Activated T-cell treated with anti-CD3 and anti-CD28 coated beads, Interleukin-2, amount 50 U/mL, for 4 hours (primary cell): ENCODE data around the gene AHNAK2. TPM values are rescaled to one million over a fixed set of nuclear protein-coding genes. Genes with fewer than 3 reads are reported as not detected.

ENCODE experiments used
- ATAC-seq, 2 donors: fragments of 200-7000 bp; cut with Tn5 transposase; one replicate each; pipeline ENCODE4 v1.10.0; 2021
- DNase-seq: peaks from one replicate; pipeline ENCODE4 v3.0.0-alpha.2; 2020
- H3K27me3 Mint-ChIP-seq: one replicate; pipeline ENCODE4 v1.8.0; 2021; ENCODE audit warnings: low read depth, mixed read lengths
- H3K36me3 Mint-ChIP-seq: one replicate; pipeline ENCODE4 v1.8.0; 2022; ENCODE audit warnings: mixed read lengths; ENCODE audit not compliant: insufficient read depth
- H3K4me1 Mint-ChIP-seq: one replicate; pipeline ENCODE4 v1.8.0; 2021; ENCODE audit warnings: low read depth, mixed read lengths
- H3K4me3 Mint-ChIP-seq: one replicate; pipeline ENCODE4 v1.8.0; 2021; ENCODE audit warnings: mild to moderate bottlenecking, moderate library complexity, mixed read lengths
- H3K9me3 Mint-ChIP-seq: one replicate; pipeline ENCODE4 v1.8.0; 2021; ENCODE audit warnings: mixed read lengths
- total RNA-seq, 3 donors: library from RNA; stranded (reverse); gene quantifications; one replicate each; pipeline ENCODE4 v1.2.1, GENCODE V29; 2021

The AHNAK2 gene
- total RNA-seq, 3 donors from 2014 or later, result under 0.01 to 0.08 (median 0.05) TPM

DNA sequence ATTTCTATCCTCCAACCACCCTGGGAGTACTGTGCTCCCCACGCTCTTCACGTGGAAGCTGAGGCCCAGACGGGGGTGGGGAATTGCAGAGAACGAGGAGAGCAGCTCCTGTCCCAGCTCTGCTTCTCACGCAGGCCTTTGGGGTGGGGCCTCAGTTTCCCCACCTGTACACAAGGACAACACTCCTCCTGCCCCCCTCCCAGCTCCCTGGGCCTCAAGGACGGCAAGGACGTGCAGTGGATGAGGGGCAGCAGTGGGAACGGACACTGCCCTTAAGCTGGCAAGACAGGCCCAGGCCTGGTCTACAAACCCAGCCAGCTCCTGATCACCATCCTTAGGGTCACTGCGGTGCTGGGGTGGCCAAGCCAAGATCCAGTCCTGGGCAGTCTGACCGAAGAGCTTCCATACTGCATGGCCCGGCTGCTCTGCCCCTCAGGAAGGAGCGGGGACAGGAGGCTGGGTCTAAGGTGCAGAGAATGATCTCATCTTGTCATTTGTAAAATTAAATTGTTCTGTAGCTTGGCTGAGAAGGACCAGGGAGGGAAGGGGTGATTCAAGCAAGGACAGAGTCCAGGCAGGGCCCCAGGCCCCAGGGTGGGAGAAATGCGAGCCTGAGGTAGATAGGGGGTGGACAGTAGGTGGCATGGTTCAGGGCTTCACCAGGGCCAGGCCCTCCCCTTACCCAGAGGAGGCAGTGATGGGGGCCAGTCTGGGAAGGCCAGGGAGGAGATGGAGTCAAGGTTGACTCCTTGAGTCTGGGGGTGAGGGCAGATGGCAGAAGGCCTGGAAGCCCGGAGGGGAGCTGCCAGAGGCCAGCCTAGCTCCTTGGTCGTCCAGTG, 6.1 kb upstream of the AHNAK2 start:
- Mint-ChIP-seq H3K4me3 (peak overlapping the region; percentile 73), H3K9me3 (no peaks in the 10 kb centered on the region), H3K4me1 (peaks cover 5% of the 10 kb centered on the region), H3K27me3 (peaks cover 8% of the 10 kb centered on the region), H3K36me3 (no peaks in the 10 kb centered on the region)
- DNase-seq (no peak), ATAC-seq (no peak)

DNA sequence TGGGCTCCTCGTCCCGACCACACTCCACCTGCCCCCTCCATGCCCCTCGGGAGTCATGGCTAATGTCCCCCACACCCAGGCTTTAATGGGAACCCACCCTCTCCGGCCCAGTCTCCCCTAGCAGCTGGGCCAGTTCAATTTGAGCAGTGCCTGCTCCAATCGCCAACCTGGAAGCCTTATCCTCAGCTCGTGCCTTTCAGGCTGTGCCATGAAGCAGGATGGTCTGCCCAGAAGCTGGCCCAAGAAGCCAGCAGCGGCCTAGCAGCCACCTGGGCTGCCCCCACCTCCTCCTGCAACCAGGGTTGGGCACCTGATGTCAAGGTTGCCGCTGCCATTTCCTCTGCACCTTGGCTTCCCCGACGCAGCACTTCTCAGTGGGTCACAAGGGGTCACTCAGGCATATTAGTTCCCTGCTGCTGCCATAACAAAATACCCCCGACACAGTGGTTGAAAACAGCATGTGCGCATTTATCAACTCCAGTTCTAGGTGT, 5.1 kb upstream of the AHNAK2 start:
- ATAC-seq, result no peak
- Mint-ChIP-seq H3K9me3 (no peaks in the 10 kb centered on the region), H3K4me3 (no peak overlapping the region), H3K4me1 (peaks cover 7% of the 10 kb centered on the region), H3K36me3 (no peaks in the 10 kb centered on the region), H3K27me3 (peaks cover 14% of the 10 kb centered on the region)
- DNase-seq, result no peak

DNA sequence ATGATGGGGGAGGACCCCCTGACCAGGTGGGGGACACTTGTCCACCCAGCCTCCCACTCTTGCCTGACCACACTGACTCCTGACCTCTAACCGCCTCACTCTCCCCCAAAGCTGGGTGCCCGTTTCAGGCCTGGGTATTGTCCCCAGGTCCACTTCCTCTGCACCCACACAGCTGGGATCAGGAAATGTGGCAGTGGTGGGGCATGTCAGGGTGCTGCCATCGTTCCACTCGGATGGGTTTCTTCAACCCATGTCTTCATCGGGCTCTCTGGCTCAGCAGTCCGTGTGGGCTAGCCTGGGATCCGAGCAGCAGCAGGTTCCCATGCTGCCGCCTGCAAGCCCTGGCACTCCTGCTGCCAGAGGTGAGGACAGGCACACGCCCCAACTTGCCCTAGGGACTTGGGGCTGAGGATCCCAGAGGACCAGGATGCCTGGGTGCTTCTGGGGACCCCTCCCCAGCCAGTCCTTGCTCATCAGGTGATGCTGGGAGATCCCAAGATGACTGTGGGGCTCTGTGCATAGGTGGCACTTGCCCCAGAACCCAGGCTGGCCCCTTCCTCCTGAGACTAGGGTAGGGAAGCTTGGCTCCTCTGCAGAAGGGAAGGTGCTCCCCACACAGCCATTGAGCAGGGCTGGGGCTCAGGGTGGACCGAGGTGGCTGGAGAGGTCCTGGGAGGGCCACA, 4.5 kb upstream of the AHNAK2 start:
- DNase-seq (no peak), ATAC-seq (no peak)
- no peaks in the 10 kb centered on the region for H3K36me3 Mint-ChIP-seq

DNA sequence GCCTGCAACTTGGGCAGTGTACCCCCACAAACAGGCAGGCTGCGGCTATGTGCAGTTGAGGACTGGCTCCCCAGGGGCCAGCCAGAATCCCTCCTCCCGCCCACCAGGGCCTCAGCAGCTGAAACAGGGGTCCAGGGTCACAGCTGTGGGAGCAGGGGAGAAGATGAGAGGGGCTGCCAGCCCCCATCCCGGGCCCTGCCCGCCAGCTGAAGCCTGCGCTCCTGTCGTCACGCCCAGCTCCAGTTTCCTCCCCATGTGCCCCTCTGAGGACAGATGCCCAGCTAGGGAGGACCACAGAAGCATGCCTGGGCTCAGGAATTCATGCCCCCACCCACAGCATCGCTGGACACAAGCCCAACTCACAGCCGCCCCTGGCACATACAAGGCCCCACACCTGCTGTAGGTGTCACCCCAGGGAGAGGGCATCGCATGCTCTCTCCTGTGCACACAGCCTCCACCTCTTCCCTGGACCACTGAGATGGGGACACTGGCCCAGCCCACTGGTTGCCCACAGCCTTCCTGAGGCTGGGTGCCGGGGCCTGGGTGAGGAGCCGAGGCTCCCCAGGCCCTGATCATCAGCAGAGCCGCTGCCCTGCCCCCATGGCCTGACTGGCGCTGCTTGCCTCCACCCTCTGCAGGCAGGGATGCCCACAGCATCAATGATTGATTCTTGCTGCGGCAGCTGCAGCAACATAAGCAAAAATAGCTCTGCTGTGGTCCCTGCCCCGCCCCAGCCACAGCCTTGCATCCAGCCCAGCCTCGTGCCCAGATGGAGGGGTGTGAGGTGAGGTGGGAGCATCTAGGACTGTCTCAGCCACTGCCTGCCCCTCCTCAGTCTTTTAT, 3.7 kb upstream of the AHNAK2 start:
- Mint-ChIP-seq H3K9me3 (no peaks in the 10 kb centered on the region), H3K27me3 (peaks cover 20% of the 10 kb centered on the region), H3K36me3 (no peaks in the 10 kb centered on the region), H3K4me1 (peaks cover 11% of the 10 kb centered on the region), H3K4me3 (no peak overlapping the region)
- DNase-seq (no peak), ATAC-seq (no peak)

More for the DNA sequence above, 4.5 kb upstream of the AHNAK2 start:
- H3K9me3 Mint-ChIP-seq, result no peaks in the 10 kb centered on the region
- peaks cover 16% of the 10 kb centered on the region for H3K27me3 Mint-ChIP-seq
- peaks cover 8% of the 10 kb centered on the region for H3K4me1 Mint-ChIP-seq
- no peak overlapping the region for H3K4me3 Mint-ChIP-seq

DNA sequence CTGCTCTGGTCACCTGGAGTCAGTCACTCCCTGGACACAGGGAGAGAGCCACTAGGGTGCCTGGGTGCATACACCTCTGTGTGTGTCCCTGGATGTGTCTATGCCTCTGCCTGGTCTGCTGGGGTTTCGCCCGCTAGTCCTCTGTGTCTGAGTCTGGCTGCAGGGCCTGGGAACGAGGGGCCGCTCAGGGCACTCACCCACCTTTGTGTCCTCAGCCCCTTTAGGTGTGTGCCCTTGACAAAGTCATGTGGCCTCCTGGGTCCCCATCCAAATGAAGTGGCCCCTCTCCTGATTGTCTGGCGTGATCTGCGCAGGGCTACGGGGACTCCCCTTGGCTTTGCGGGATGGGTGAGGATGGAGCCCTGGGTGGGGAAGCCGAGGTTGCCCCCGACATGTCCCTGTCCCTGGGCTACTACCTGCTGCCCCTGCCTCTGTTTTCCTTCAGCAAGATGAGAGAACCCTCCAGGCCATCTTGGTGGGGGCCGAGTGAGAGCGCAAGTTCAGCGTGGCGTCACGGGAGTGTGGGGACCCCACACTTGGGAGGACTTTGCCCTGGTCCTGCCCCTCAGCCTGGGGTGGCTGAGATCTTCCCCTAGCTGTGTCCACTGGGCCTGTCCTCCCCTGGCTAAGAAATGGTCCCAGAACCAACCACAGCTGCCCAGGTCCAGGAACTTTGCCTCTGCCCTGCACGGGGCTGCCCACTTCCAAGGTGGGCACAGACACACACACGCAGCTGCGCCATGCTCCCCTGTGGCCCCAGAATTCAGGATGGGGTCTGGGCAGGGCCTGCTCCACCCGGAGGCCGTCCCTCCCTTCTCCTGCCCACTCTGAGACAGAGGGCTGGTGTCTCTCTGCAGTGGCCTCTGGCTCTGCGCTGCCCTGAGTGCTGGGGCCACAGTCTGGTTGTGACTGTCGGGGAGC, 2.7 kb upstream of the AHNAK2 start:
- Mint-ChIP-seq H3K27me3 (peaks cover 26% of the 10 kb centered on the region), H3K36me3 (no peaks in the 10 kb centered on the region), H3K4me1 (peaks cover 9% of the 10 kb centered on the region), H3K4me3 (no peak overlapping the region), H3K9me3 (no peaks in the 10 kb centered on the region)
- no peak for ATAC-seq
- no peak for DNase-seq

DNA sequence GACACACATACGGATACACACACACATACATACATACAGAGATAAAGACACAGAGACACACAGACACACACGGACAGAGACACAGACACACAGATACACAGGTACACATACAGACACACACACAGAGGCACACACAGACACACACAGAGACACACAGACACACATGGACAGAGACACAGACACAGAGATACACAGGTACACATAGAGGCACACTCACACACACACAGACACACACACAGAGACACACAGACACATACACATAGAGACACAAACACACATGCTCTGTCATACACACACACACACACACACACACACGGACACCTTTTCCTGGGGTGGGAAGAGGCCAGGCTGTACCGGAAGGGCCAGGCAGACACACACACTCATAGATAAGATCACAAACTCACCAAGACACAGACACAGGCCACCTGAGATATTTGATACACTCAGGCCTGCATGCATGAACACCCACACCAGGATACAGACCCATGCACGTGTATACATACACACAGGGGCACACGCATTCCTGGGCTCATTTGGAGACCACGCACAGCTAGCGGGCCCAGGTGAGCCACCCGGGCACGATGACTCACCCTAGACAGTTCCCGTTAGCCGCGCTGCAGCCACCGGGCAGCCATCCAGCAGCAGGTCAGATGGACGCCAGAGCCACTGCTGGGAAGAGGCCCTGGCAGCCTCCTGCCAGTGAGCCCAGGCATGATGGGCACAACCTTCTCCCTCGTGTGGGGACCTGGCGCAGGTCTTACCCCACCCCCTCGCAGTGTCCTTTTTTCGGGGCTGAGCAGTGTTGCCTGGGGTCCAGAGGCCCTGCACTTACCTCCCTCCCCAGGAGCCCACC, 1.8 kb upstream of the AHNAK2 start:
- no peaks in the 10 kb centered on the region for H3K36me3 Mint-ChIP-seq
- ATAC-seq (no peak), DNase-seq (no peak)
- H3K27me3 Mint-ChIP-seq, result peaks cover 29% of the 10 kb centered on the region
- peaks cover 9% of the 10 kb centered on the region for H3K4me1 Mint-ChIP-seq
- no peak overlapping the region for H3K4me3 Mint-ChIP-seq
- no peaks in the 10 kb centered on the region for H3K9me3 Mint-ChIP-seq

DNA sequence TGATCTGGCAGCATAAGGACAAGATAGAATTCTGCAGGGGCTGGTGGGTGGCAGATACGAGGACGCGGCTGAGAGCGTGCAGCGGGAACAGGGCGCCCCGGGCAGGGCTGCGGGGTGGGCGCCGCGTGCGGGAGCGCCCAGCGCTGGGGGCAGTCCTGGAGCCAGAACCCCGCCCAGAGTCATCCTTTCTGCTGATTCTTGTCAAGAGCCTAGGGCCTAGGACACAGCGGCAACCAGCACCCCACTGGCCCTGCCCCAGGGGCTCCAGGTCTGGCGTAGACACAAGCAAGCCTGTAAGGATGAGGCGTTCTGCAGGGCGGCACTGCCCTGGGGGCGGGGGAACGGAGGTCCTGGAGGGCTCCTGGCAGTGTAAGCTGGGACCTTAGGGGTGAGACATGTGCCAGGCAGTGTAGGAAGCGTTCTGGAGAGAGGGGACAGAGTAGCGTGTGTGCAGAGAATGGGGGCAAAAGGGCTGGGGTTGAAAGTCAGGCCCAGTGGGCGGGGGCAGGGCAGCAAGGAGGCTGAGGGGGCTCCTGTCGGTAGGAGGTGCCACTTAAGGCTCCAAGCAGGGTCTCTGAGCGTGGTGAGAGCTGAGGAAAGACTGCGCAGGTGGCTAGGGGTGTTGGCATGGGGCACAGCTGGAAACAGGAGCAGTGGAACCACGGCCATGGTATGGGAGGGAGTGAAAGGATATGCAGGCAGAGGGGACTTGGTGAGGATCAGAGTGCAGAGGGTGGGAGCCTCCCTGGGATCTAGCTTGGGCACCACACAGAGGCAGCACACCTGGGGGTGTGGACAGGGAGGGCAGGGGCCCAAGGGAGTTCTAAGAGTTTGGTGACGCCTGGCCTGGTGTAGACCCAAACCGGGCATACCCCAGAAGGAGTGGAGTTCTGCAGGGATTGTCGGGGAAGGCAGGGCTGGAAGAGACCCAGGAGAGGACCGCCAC, 845 bp upstream of the AHNAK2 start:
- H3K4me3 Mint-ChIP-seq, result peak overlapping the region; percentile 13
- DNase-seq, result no peak
- H3K4me1 Mint-ChIP-seq, result peaks cover 9% of the 10 kb centered on the region
- no peaks in the 10 kb centered on the region for H3K9me3 Mint-ChIP-seq
- peaks cover 29% of the 10 kb centered on the region for H3K27me3 Mint-ChIP-seq
- no peak for ATAC-seq
- H3K36me3 Mint-ChIP-seq, result no peaks in the 10 kb centered on the region

- DNase-seq, result no peak
- no peak for ATAC-seq
- Mint-ChIP-seq H3K9me3 (no peaks in the 10 kb centered on the region), H3K36me3 (no peaks in the 10 kb centered on the region), H3K4me3 (peak overlapping the region; percentile 75), H3K27me3 (peaks cover 29% of the 10 kb centered on the region), H3K4me1 (peaks cover 9% of the 10 kb centered on the region)
These were observed 1.0 kb downstream of the AHNAK2 start for GRCh38 chr14:104977008-104977680.

DNA sequence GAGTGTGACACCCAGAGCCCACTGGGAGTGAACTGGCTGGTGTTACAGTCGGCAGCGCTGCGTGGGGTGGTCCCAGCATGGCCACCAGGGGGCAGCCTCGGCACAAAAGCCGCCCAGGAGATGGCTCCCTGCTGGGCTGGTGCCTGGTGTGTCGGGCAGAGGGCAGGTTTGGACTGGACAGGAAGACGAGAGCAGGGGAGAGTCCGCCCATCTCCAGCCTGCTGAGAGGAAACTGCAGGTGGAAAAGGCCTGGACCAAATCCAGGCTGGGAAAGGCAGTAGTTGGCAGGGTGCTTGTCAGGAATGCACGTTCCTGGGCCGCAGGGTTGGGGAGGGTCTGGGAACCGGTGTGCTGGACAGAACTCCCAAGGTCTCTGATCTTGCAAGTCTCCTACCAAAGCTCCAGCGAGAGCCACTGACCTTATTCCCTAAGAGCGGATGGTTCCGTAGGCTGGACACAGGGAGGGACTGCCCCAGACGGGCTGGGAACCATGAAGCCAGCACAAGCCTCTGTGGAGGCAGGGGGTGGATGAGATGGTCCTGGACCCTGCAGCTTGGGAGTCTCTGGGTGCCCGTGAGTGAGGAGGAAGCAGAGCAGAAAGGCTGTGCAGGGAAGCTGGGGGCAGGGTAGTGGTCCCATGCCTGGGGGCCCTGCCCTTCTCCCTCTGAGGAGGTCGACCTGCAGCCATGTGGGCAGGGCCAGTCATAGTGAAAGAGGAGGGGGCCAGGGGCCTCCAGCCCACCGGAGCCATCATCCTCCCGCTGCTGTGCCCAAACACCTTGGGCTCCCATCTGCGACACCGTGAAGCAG, 1.8 kb downstream of the AHNAK2 start:
- H3K36me3 Mint-ChIP-seq, result no peaks in the 10 kb centered on the region
- H3K27me3 Mint-ChIP-seq, result peaks cover 29% of the 10 kb centered on the region
- ATAC-seq, result peak; percentile 79 to 82
- peak overlapping the region; percentile 67 for H3K4me3 Mint-ChIP-seq
- H3K9me3 Mint-ChIP-seq, result no peaks in the 10 kb centered on the region
- peak; percentile 88 for DNase-seq
- peaks cover 9% of the 10 kb centered on the region for H3K4me1 Mint-ChIP-seq

DNA sequence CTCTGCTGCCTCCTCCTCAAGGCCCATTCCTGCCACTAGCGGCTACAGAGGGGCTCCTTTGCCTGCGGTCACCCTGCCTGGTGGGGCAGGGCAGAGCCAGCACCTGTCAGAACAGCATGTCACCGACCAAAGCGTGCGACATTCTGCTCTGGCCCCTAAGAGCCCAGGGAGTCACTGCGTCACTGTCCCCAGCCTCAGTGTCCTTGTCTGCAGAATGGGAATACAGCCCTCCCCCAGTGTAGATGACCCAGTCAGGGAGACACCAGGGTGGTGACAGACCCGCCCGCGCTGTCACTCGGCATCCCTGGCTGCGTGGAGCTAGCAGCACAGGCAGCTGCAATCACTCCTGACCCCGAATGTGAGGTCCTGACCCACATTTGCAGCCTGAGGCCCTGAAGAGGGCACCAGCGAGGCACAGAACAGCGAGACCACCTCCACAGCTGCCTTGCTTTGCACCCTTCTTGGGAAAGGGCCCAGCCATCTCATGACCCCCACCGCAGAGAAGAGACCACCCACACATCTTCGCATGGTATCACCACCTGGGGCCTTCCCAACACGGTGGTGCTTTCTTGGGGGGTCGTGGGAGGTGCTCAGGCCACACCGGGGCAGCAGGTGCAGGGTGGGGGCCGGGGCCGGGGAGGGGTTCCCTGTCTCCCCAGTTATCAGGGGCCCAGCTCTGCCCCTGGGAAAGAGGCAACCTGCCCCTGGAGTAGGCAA, 2.5 kb downstream of the AHNAK2 start:
- ATAC-seq, result peak; percentile 16 to 23
- no peak for DNase-seq
- H3K4me3 Mint-ChIP-seq, result no peak overlapping the region
- no peaks in the 10 kb centered on the region for H3K9me3 Mint-ChIP-seq
- H3K27me3 Mint-ChIP-seq, result peaks cover 29% of the 10 kb centered on the region
- peaks cover 9% of the 10 kb centered on the region for H3K4me1 Mint-ChIP-seq
- no peaks in the 10 kb centered on the region for H3K36me3 Mint-ChIP-seq
